K562 treated with DMSO at 1 percent for 12 hours (cell line): ENCODE data around the gene MX1. TPM values are rescaled to one million over a fixed set of nuclear protein-coding genes. Genes with fewer than 3 reads are reported as not detected.

Source experiments
- total RNA-seq: library from RNA; unstranded; fragments of 300-600 nt; gene quantifications from 2 replicates; pipeline ENCODE4 v1.2.3, GENCODE V29; 2022; ENCODE audit not compliant: insufficient read depth

MX1 gene, protein sequence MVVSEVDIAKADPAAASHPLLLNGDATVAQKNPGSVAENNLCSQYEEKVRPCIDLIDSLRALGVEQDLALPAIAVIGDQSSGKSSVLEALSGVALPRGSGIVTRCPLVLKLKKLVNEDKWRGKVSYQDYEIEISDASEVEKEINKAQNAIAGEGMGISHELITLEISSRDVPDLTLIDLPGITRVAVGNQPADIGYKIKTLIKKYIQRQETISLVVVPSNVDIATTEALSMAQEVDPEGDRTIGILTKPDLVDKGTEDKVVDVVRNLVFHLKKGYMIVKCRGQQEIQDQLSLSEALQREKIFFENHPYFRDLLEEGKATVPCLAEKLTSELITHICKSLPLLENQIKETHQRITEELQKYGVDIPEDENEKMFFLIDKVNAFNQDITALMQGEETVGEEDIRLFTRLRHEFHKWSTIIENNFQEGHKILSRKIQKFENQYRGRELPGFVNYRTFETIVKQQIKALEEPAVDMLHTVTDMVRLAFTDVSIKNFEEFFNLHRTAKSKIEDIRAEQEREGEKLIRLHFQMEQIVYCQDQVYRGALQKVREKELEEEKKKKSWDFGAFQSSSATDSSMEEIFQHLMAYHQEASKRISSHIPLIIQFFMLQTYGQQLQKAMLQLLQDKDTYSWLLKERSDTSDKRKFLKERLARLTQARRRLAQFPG
- total RNA-seq = 0.94 TPM in 1 of 2 replicates, not detected in the other

DNA sequence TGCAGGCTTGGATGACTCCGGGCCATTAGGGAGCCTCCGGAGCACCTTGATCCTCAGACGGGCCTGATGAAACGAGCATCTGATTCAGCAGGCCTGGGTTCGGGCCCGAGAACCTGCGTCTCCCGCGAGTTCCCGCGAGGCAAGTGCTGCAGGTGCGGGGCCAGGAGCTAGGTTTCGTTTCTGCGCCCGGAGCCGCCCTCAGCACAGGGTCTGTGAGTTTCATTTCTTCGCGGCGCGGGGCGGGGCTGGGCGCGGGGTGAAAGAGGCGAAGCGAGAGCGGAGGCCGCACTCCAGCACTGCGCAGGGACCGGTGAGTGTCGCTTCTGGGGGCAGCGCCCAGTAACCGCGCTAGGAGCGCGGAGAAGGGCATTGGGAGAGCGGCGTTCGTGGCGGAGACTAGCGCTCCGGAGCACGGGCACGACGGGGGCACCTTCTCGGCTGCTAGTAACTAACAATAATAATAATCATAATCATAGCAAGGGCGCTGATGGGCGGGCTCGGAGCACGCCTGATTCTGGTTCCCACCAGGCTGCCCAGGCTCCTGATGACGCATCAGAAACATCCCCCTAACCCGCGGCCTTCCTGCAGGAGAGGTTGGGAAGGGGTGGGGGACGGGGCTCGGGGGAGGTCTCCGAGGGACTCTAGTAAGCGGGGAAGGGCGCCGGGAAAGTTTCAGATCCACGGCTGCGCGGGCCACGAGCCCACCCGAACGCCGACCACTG, at the start of gene MX1:
TSS of gene MX1 (plus strand) at position 286 of the 722 bp plus-strand sequence. CDS start 5,832 bp downstream, outside the sequence.

GRCh38 chr21:41507521-41508414, 81.7 kb downstream of the MX1 start, which contains the start of gene TMPRSS2:
TSS of gene TMPRSS2 (minus strand) at chr21:41508158. CDS start at chr21:41498133, 10,025 bp downstream.

Other genes starting within 250 kb of the MX1 start
- gene FAM3B, start 109.4 kb upstream of the MX1 start, total RNA-seq = 1.5 TPM in 1 of 2 replicates, not detected in the other
- gene MX2, start 64.2 kb upstream of the MX1 start, total RNA-seq = 0.72 and 2.7 TPM in 2 replicates
- gene TMPRSS2, start 81.9 kb downstream of the MX1 start, total RNA-seq = not detected in 2 replicates